Left hindlimb (tissue), 1 donor: ENCODE results near the gene TNFRSF13B.
"Not testable (repeated sequence)": the region's sequence is repeated elsewhere in the genome, so short reads cannot be mapped to it uniquely, and the experiment has no call there.

Experiments
- DNase-seq: peaks from one replicate; pipeline ENCODE4 v3.0.0-alpha.2; 2018

TNFRSF13B gene

GRCh38 chr17:16986391-16986790 lies 14.5 kb upstream of the TNFRSF13B start:
- no peak for DNase-seq

GRCh38 chr17:16981928-16982327 lies 10.0 kb upstream of the TNFRSF13B start:
- no peak for DNase-seq

- no peak for DNase-seq
Measured at GRCh38 chr17:16980813-16981731, 9.2 kb upstream of the TNFRSF13B start.

- DNase-seq, result no peak
Measured at GRCh38 chr17:16980061-16980460, 8.1 kb upstream of the TNFRSF13B start.

- DNase-seq, result not testable (repeated sequence)
Measured at GRCh38 chr17:16979237-16979823, 7.4 kb upstream of the TNFRSF13B start.

GRCh38 chr17:16977932-16978331 lies 6.0 kb upstream of the TNFRSF13B start:
- DNase-seq, result no peak

- DNase-seq, result no peak
Measured at GRCh38 chr17:16976725-16977550, 5.0 kb upstream of the TNFRSF13B start.

- no peak for DNase-seq
Measured at GRCh38 chr17:16975744-16976625, 4.1 kb upstream of the TNFRSF13B start.

GRCh38 chr17:16975277-16975651 lies 3.3 kb upstream of the TNFRSF13B start:
- DNase-seq, result no peak

- no peak for DNase-seq
Measured at GRCh38 chr17:16974569-16975276, 2.8 kb upstream of the TNFRSF13B start.

GRCh38 chr17:16973760-16974540 lies 2.0 kb upstream of the TNFRSF13B start:
- DNase-seq, result no peak

- DNase-seq, result not testable (repeated sequence)
Measured at GRCh38 chr17:16973043-16973442, 1.1 kb upstream of the TNFRSF13B start.

- DNase-seq, result no peak
Measured at GRCh38 chr17:16972346-16972745, 428 bp upstream of the TNFRSF13B start.

GRCh38 chr17:16969931-16970906 lies 1.7 kb downstream of the TNFRSF13B start:
- DNase-seq, result no peak

GRCh38 chr17:16968786-16969185 lies 3.1 kb downstream of the TNFRSF13B start:
- no peak for DNase-seq

GRCh38 chr17:16962804-16963203 lies 9.1 kb downstream of the TNFRSF13B start:
- DNase-seq, result no peak

- DNase-seq, result no peak
Measured at GRCh38 chr17:16961792-16962191, 10.1 kb downstream of the TNFRSF13B start.

GRCh38 chr17:16961022-16961421 lies 10.9 kb downstream of the TNFRSF13B start:
- not testable (repeated sequence) for DNase-seq

- not testable (repeated sequence) for DNase-seq
Measured at GRCh38 chr17:16955011-16955410, 16.9 kb downstream of the TNFRSF13B start.

GRCh38 chr17:16954521-16954920 lies 17.4 kb downstream of the TNFRSF13B start:
- DNase-seq, result no peak
